Progenitor cell of endocrine pancreas (in vitro differentiated cells): ENCODE measurements around the gene SFXN5. TPM values are rescaled to one million over a fixed set of nuclear protein-coding genes. Genes with fewer than 3 reads are reported as not detected.

Experiments used
- DNase-seq: peaks from one replicate; pipeline ENCODE4 v3.0.0; 2021; ENCODE audit warnings: low spot score; ENCODE audit not compliant: unreplicated experiment
- H3K27ac Mint-ChIP-seq: 2 replicates; pipeline ENCODE4 v1.8.0; 2021; ENCODE audit warnings: mild to moderate bottlenecking, moderate library complexity, mixed read lengths
- H3K27me3 Mint-ChIP-seq: 2 replicates; pipeline ENCODE4 v1.8.0; 2021; ENCODE audit warnings: mixed read lengths
- H3K36me3 Mint-ChIP-seq: 2 replicates; pipeline ENCODE4 v1.8.0; 2022; ENCODE audit warnings: mixed read lengths; ENCODE audit not compliant: insufficient read depth
- H3K4me1 Mint-ChIP-seq: 2 replicates; pipeline ENCODE4 v1.8.0; 2021; ENCODE audit warnings: low read depth, mixed read lengths
- H3K4me3 Mint-ChIP-seq: 2 replicates; pipeline ENCODE4 v1.8.0; 2021; ENCODE audit warnings: low read depth, mild to moderate bottlenecking, moderate library complexity, mixed read lengths
- H3K9me3 Mint-ChIP-seq: 2 replicates; pipeline ENCODE4 v1.8.0; 2021; ENCODE audit warnings: low read depth, mixed read lengths
- total RNA-seq: library from RNA; stranded (reverse); gene quantifications from 2 replicates; pipeline ENCODE4 v1.2.1, GENCODE V29; 2021
- TF ChIP-seq, protein P1 (sequence below): fragments of 200-600 bp; sonication (generic); IDR thresholded peaks from one replicate; pipeline ENCODE4 v1.5.0; 2021; ENCODE audit warnings: antibody characterized with exemption, mild to moderate bottlenecking; ENCODE audit not compliant: unreplicated experiment

SFXN5 gene
- total RNA-seq, 1 donor from 2014 or later, result 33.1 TPM

DNA sequence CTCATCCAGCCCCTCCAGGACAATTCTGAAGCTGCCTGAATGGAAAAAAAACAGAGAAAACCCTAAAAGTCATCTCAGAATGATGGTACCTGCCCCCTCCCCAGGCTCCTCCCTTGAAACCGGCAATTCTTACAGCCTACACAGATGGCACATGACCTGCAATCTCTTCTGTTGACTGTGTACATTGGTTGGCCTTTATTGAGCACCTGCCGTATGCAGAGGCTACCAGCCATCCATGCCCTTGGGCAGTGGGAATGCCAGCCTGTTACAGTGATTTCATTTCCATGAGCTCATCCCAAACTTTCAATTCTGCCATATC, 97.1 kb downstream of the SFXN5 start:
- H3K27me3 Mint-ChIP-seq, result no peaks in the 10 kb centered on the region
- no peak overlapping the region for H3K4me3 Mint-ChIP-seq
- no peaks in the 10 kb centered on the region for H3K9me3 Mint-ChIP-seq
- H3K4me1 Mint-ChIP-seq, result peaks cover 16% of the 10 kb centered on the region
- no peak overlapping the region for H3K27ac Mint-ChIP-seq
- peaks cover 1% of the 10 kb centered on the region for H3K36me3 Mint-ChIP-seq
- TF ChIP-seq, protein P1, sequence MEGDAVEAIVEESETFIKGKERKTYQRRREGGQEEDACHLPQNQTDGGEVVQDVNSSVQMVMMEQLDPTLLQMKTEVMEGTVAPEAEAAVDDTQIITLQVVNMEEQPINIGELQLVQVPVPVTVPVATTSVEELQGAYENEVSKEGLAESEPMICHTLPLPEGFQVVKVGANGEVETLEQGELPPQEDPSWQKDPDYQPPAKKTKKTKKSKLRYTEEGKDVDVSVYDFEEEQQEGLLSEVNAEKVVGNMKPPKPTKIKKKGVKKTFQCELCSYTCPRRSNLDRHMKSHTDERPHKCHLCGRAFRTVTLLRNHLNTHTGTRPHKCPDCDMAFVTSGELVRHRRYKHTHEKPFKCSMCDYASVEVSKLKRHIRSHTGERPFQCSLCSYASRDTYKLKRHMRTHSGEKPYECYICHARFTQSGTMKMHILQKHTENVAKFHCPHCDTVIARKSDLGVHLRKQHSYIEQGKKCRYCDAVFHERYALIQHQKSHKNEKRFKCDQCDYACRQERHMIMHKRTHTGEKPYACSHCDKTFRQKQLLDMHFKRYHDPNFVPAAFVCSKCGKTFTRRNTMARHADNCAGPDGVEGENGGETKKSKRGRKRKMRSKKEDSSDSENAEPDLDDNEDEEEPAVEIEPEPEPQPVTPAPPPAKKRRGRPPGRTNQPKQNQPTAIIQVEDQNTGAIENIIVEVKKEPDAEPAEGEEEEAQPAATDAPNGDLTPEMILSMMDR, result no peak
- DNase-seq, result no peak

DNA sequence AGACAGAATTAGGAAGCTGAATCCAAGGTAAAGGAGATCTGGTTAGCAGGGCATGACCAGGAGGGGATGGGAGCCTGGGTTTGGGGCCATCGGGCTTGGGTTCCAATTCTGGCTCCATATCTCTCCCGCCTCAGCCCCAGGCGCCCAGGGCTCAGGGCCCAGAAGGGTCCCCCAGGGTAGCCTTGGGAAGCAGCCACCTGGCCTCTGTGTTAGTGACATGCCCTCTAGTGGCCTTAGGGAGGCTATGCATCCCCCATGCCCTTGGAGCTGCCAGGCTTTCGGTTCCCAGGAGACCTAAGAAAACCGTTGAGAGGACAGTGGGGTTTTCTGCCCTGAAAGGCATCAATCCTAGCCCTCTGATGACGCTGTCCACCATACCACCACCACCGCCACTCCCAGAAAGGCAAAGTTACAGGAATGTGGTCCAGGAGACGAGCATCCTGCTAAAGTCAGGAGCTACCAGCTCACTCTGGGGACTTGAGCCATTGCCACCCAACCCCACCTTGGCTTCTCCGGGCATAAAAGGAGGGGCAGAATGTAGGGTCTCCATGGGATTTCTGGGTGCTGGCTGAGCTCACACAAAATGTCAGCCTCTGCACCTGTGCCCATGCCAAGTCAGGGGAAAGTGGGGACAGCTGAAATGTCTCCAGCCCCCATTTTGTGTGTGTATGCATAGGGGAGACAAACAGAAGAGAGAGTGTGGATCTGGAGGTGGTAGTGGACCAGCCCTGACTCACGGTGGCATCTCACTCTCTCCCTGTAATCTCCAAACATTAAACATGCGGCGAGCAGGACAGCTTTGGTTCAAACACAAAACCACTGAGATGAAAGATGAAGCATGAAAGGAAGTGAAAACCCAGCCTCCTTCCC, 97.7 kb downstream of the SFXN5 start:
- no peaks in the 10 kb centered on the region for H3K9me3 Mint-ChIP-seq
- H3K36me3 Mint-ChIP-seq, result peaks cover 1% of the 10 kb centered on the region

DNA sequence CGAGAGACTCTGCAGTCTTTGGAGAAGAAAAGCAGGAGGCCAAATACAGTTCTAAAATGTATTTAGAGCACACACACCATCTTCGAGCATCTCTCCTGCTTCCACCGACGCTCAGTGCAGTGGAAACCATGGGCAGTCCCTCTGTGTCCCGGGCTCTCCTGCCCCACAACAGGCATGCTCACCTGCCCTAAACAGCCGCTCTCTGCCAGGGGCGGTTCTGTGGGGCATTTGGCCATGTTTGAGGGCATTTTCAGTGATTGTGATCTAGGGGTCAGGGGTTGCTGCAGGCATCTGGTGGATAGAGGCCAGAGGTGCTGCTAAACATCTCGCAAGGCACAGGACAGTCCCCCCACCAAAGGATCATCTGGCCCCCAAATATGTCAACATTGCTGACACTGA, 98.4 kb downstream of the SFXN5 start:
- Mint-ChIP-seq H3K9me3 (no peaks in the 10 kb centered on the region), H3K36me3 (peaks cover 1% of the 10 kb centered on the region), H3K4me3 (no peak overlapping the region), H3K4me1 (peaks cover 16% of the 10 kb centered on the region), H3K27ac (no peak overlapping the region), H3K27me3 (no peaks in the 10 kb centered on the region)
- TF ChIP-seq, protein P1, result no peak
- no peak for DNase-seq

More for the DNA sequence above, 97.7 kb downstream of the SFXN5 start:
- H3K4me3 Mint-ChIP-seq, result no peak overlapping the region
- DNase-seq, result peak; percentile 44
- no peak overlapping the region for H3K27ac Mint-ChIP-seq
- peaks cover 16% of the 10 kb centered on the region for H3K4me1 Mint-ChIP-seq
- TF ChIP-seq, protein P1, result peak; percentile 84
- no peaks in the 10 kb centered on the region for H3K27me3 Mint-ChIP-seq

DNA sequence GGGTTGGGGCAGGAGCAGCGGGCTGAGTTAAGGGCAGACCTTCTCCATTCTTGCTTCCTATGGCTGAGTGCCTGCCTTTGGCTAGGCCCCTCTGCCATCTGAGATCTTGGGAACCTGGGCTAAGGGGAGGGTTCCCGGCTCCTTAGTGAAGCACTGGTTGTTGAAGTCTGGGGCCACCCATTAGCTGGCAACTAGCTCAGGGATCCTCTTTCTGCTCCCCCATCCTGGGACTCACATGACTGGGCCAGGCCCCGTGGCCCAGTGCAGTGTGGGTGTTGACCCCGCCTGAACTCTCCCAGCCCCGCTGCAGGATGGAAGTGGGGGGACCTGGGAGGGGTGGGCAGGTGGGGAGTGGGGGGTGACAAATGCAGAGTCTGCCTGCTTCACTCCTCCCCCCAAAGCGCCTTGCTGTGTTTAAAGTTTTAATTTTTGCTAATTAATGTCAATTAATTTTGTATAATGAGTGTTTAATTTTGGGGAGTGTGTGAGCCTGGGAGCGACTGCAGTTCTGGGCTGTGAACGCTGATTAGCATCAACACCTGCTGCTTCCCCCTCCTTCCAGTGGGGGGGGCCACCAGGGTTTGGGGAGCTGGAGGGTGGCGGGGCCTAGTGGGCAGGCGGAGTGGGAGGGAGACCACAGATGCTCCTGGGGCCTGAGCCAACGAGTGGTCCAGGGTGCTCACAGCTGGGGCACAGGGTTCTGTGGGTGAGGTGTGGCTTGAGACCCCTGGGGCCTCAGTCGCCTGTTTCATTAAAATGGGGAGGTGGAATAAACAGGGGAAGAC, 99.0 kb downstream of the SFXN5 start:
- H3K4me3 Mint-ChIP-seq, result no peak overlapping the region
- H3K27me3 Mint-ChIP-seq, result no peaks in the 10 kb centered on the region
- DNase-seq, result no peak
- no peak overlapping the region for H3K27ac Mint-ChIP-seq
- H3K4me1 Mint-ChIP-seq, result peaks cover 16% of the 10 kb centered on the region
- peaks cover 1% of the 10 kb centered on the region for H3K36me3 Mint-ChIP-seq
- H3K9me3 Mint-ChIP-seq, result no peaks in the 10 kb centered on the region
- TF ChIP-seq, protein P1, result no peak

DNA sequence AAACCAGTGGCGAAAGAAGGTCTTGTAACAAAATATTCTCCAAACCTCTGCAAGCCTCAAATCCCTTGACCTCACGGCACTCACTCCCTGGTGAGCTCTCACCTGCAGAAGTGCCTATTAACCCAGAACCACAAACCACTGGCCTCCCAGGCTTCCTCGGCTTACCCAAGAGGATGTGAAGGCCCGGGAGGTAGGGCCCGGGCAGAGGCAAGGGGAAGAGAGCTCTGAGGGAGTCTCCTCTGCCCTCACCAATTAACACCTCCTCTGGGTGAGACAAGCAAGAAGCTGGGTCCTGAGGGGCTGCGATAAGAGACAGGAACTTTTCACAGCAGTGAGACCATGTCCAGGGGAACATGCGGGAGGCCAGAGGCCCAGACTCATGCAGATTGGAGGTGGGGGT, 100.5 kb downstream of the SFXN5 start:
- DNase-seq, result no peak
- TF ChIP-seq, protein P1, result no peak
- Mint-ChIP-seq H3K4me3 (no peak overlapping the region), H3K27ac (no peak overlapping the region), H3K9me3 (no peaks in the 10 kb centered on the region), H3K27me3 (no peaks in the 10 kb centered on the region), H3K36me3 (peaks cover 4% of the 10 kb centered on the region), H3K4me1 (peaks cover 16% of the 10 kb centered on the region)
